Thyroid gland (tissue), 4 donors: ENCODE measurements around the gene LDB2. TPM values are rescaled to one million over a fixed set of nuclear protein-coding genes. Genes with fewer than 3 reads are reported as not detected.

Experiments used
- DNase-seq, 2 donors: peaks; one replicate each; pipeline ENCODE4 v3.0.0-alpha.2; 2019
- H3K27ac ChIP-seq, 3 donors: fragments of 200-600 bp; sonication (generic); 1 replicate in 2 of 3; 2 replicates in 1 of 3; pipeline ENCODE4 v1.5.1; 2016 to 2019; ENCODE audit warnings: mild to moderate bottlenecking in 1 of 3, moderate library complexity in 1 of 3
- H3K27me3 ChIP-seq: fragments of 200-600 bp; sonication (generic); one replicate; pipeline ENCODE4 v1.5.1; 2019
- H3K36me3 ChIP-seq, 2 donors: fragments of 200-600 bp; sonication (generic); one replicate each; pipeline ENCODE4 v1.5.1; 2016 to 2019
- H3K4me1 ChIP-seq, 2 donors: fragments of 200-600 bp; sonication (generic); one replicate each; pipeline ENCODE4 v1.5.1; 2017 to 2019
- H3K4me3 ChIP-seq, 3 donors: fragments of 200-600 bp; sonication (generic); replicated peaks in 1 of 3; 1 replicate in 2 of 3; 2 replicates in 1 of 3; pipeline ENCODE4 v1.5.1; 2016; ENCODE audit warnings: mild to moderate bottlenecking in 1 of 3
- H3K9me3 ChIP-seq: fragments of 200-600 bp; sonication (generic); one replicate; pipeline ENCODE4 v1.5.1; 2017
- POLR2A ChIP-seq, 2 donors: fragments of 450-650 bp; IDR thresholded peaks; one replicate each; pipeline ENCODE4 v1.6.1; 2017; ENCODE audit warnings: antibody characterized with exemption in 2 of 2, mild to moderate bottlenecking in 2 of 2, moderate library complexity in 1 of 2
- WGBS, 2 donors: methylation state at CpG; one replicate each; pipeline ENCODE4 v1.1.5; 2017; 5-methylcytosine and 5-hydroxymethylcytosine counted together
- intact Hi-C: fragments of 100-400 bp; cut with DNase I; formaldehyde crosslinking; loops from one replicate; pipeline ENCODE4 v1.15.1; 2023
- total RNA-seq, 4 donors: library from RNA; depleted of rRNA; stranded (reverse); fragments of >200 nt; gene quantifications; one replicate each; pipeline ENCODE4 v1.2.3, GENCODE V29; 2016
- TF ChIP-seq, protein P1 (sequence below), 6 experiments: fragments of 200-600 bp in 3 of 6; fragments of 450-650 bp in 3 of 6; sonication (generic) in 3 of 6; IDR thresholded peaks; one replicate each; pipeline ENCODE4 v1.5.1; 2016 to 2019; ENCODE audit warnings: antibody characterized with exemption in 6 of 6, mild to moderate bottlenecking in 2 of 6, inconsistent platforms in 1 of 6, moderate library complexity in 1 of 6

LDB2 gene
- total RNA-seq, 4 donors from 2014 or later, result 19.9 to 71.5 (median 41.1) TPM

DNA sequence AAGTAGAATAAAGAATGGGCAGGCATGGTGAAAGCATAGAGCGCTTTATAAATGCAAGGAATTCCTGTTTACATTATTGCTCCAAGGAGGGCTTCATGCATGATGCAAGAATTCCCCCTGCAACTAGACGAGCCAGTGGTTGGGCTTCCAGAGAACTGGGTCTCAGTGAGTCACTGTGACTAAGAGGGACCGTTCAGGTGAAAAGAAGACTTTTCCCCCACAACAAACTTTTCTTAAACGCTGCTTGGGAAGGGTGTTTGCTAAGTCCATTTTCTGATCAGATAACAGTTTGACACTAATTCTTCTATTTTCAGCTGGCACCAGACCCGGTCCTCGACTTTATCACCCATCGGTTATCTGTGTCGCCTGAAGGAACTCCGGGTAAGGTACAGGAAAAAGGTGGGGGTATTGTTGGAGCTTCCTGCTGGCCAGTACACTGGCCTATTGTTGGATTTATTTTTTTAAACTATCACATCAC is 40.1 kb downstream of the LDB2 start:
- no peak for TF ChIP-seq POLR2A (IDR thresholded peaks at IDR 0.05)
- TF ChIP-seq, protein P1, sequence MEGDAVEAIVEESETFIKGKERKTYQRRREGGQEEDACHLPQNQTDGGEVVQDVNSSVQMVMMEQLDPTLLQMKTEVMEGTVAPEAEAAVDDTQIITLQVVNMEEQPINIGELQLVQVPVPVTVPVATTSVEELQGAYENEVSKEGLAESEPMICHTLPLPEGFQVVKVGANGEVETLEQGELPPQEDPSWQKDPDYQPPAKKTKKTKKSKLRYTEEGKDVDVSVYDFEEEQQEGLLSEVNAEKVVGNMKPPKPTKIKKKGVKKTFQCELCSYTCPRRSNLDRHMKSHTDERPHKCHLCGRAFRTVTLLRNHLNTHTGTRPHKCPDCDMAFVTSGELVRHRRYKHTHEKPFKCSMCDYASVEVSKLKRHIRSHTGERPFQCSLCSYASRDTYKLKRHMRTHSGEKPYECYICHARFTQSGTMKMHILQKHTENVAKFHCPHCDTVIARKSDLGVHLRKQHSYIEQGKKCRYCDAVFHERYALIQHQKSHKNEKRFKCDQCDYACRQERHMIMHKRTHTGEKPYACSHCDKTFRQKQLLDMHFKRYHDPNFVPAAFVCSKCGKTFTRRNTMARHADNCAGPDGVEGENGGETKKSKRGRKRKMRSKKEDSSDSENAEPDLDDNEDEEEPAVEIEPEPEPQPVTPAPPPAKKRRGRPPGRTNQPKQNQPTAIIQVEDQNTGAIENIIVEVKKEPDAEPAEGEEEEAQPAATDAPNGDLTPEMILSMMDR (IDR thresholded peaks at IDR 0.05), result no peak
- WGBS, 2 donors, result 49 to 61% methylated on average over 9 of the region's 9 CpGs
- Histone ChIP-seq H3K36me3 (no peaks in the 10 kb centered on the region), H3K27me3 (no peaks in the 10 kb centered on the region), H3K4me1 (peaks cover 0 to 8% of the 10 kb centered on the region in 2 donors), H3K9me3 (no peaks in the 10 kb centered on the region), H3K27ac (peak overlapping the region in 2 of 3 donors; percentile 55 to 59), H3K4me3 (no peak overlapping the region)
- DNase-seq, result no peak
- intact Hi-C loops, result no loop called here

DNA sequence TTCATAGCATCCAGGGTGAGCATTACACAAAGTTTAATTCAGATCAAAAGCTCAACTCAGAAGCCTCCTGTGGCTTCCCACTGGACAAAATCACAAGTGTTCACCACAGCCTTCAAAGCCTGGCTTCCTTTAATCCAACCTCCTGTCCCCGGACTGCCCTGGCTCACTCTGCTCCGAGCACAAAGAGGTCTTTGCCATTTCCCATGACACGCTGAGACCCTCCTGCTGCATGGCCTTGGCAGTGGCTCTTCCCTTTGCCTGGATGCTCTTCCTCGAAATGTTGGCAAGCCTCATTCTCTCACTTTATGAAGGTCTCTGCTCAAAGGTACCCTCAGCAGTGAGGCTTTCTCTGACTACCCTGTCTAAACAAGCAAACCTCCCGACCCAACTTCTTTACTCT is 41.0 kb downstream of the LDB2 start:
- Histone ChIP-seq H3K4me3 (no peak overlapping the region), H3K4me1 (peaks cover 0 to 4% of the 10 kb centered on the region in 2 donors), H3K27ac (peak overlapping the region in 2 of 3 donors; percentile 51 to 55), H3K9me3 (no peaks in the 10 kb centered on the region), H3K36me3 (no peaks in the 10 kb centered on the region), H3K27me3 (no peaks in the 10 kb centered on the region)
- intact Hi-C loops, result no loop called here
- TF ChIP-seq POLR2A (IDR thresholded peaks at IDR 0.05), result no peak
- TF ChIP-seq, protein P1 (IDR thresholded peaks at IDR 0.05), result no peak
- 79 to 87% methylated on average over 5 of the region's 5 CpGs for WGBS, 2 donors
- no peak for DNase-seq

DNA sequence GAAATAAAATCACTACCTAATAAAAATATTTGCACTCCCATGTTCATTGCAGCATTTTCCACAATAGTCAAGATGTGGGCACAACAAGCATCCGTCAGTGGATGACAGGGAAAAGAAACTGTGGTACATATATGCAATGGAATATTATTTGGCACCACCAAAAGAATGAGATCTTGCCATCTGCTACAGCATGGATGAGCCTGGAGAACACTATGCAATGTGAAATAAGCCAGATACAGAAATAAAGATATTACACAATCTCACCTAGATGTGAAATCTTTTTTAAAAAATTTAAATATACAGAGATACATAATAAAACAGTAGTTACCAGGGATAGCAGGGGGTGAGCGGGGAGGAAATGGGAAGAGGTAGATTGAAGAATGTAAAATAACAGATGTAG is 44.8 kb downstream of the LDB2 start:
- no peaks in the 10 kb centered on the region for H3K36me3 ChIP-seq
- H3K4me1 ChIP-seq, result peaks cover 0 to 4% of the 10 kb centered on the region in 2 donors
- no peak for DNase-seq
- H3K4me3 ChIP-seq, result no peak overlapping the region
- intact Hi-C loops, result no loop called here
- H3K27ac ChIP-seq, result no peak overlapping the region
- 95 to 97% methylated on average over 2 of the region's 2 CpGs for WGBS, 2 donors
- no peaks in the 10 kb centered on the region for H3K9me3 ChIP-seq
- TF ChIP-seq, protein P1 (IDR thresholded peaks at IDR 0.05), result no peak
- TF ChIP-seq POLR2A (IDR thresholded peaks at IDR 0.05), result no peak
- H3K27me3 ChIP-seq, result no peaks in the 10 kb centered on the region

DNA sequence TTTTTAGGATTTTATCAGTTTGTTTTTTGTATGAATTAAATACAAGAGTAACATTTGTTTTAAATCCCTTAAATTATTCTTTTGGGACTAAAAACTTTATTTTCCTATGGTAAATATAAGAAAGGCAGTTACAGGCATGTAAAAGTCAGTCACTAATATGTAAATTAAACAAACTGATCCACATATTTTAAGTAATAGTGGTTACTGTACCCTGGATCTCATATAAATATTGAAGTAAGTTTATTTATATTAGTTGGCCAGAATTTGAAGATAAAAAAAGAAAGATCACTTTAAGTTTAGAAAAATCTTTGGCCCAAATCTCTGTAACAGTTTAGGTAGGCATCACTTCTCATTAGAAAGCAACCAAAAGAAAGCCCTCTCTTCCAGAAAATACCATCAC is 45.8 kb downstream of the LDB2 start:
- Histone ChIP-seq H3K27ac (peak overlapping the region in 1 of 3 donors; percentile 25), H3K9me3 (no peaks in the 10 kb centered on the region), H3K4me1 (peaks cover 0 to 4% of the 10 kb centered on the region in 2 donors), H3K27me3 (no peaks in the 10 kb centered on the region), H3K36me3 (no peaks in the 10 kb centered on the region), H3K4me3 (no peak overlapping the region)
- TF ChIP-seq POLR2A (IDR thresholded peaks at IDR 0.05), result no peak
- TF ChIP-seq, protein P1 (IDR thresholded peaks at IDR 0.05), result no peak
- intact Hi-C loops, result no loop called here
- DNase-seq, result no peak

DNA sequence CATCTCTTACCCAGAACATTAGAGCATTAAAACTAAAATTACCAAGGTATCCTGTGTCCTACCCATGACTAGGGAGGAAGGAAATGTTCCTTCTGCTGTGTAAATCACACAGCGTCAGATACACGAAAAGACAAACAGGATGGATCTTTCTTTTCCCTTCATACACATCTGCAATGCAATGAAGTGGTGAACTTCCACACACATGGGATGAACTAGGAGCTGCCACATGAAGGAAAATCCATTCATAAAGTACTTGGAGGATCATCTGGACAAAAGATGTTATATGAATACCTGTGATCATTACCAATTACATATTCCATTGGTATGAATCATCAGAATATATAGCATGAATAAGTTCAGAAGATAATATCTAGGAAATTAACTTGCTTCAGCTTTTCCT is 46.2 kb downstream of the LDB2 start:
- intact Hi-C loops, result no loop called here
- WGBS, 2 donors, result 60 to 76% methylated on average over 2 of the region's 2 CpGs
- no peak overlapping the region for H3K4me3 ChIP-seq
- TF ChIP-seq, protein P1 (IDR thresholded peaks at IDR 0.05), result no peak
- TF ChIP-seq POLR2A (IDR thresholded peaks at IDR 0.05), result no peak
- no peaks in the 10 kb centered on the region for H3K9me3 ChIP-seq
- no peaks in the 10 kb centered on the region for H3K36me3 ChIP-seq
- peaks cover 0 to under 1% of the 10 kb centered on the region in 2 donors for H3K4me1 ChIP-seq
- DNase-seq, result no peak
- no peaks in the 10 kb centered on the region for H3K27me3 ChIP-seq
- peak overlapping the region in 1 of 3 donors; percentile 25 for H3K27ac ChIP-seq
